GM18519 (cell line): ENCODE measurements around the gene GCHFR.

Source experiments
- ATAC-seq: cut with Tn5 transposase; IDR thresholded peaks from one replicate; pipeline ENCODE4 v1.9.1; 2021; ENCODE audit warnings: mild to moderate bottlenecking, moderate library complexity; ENCODE audit not compliant: unreplicated experiment, low FRiP score

Gene GCHFR

DNA sequence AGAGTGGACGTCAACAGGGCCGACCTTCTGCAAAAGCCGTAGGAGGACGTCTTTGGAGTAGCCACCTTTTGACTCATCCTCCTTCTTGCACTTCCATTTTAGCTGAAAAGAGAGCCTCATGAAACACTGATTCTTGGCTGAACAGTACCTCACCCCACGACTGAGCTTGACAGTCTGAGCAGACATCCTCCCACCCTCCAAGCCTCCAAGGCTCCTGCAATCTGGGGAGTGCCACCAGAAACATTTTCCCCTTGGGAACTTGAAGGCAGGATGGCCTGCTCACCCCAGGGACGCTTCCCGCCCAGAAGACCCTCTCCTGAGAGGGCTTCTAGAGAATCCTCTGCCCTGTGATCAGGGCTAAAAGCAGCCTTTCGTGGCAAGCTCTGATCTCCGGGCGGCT is 11.1 kb downstream of the GCHFR start:
- ATAC-seq, result no peak

DNA sequence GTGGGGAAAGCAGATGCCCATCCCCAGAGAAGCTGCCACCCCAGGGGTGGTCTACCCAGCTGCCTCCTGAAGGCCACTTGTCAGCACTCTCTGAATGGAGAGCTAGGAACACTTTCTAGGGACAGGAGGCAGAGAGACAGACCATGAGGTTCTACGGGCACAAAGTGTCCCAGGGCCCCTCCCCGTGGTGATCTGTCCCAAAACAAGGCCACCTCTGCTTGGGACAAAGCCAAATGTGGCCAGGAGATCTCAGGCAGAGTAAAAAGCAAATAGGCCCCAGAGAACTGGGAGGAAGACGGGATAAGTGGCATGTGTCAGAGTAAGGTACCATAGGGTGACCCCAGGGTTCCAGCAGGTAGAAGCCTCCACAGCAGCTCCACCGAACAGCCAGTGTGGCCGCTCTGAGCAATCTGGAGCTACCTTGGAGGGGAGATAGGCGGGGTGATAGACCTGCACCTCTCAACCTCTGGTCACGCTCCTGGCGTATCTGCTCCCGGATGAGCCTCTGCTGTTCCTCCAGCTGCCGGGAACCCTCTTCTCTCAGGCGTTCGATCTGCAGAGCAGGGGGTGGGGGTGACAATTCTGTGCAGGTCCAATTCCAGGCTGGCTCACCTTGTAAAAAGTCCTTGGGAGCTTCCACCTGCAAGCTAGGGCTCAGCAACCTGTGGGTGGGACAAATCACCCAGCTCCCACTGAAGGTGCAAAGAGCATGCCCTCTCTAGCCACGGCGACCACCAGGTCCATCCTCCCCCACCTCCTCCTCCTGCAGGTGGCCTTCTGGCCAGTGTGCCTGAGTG is 12.1 kb downstream of the GCHFR start:
- no peak for ATAC-seq

DNA sequence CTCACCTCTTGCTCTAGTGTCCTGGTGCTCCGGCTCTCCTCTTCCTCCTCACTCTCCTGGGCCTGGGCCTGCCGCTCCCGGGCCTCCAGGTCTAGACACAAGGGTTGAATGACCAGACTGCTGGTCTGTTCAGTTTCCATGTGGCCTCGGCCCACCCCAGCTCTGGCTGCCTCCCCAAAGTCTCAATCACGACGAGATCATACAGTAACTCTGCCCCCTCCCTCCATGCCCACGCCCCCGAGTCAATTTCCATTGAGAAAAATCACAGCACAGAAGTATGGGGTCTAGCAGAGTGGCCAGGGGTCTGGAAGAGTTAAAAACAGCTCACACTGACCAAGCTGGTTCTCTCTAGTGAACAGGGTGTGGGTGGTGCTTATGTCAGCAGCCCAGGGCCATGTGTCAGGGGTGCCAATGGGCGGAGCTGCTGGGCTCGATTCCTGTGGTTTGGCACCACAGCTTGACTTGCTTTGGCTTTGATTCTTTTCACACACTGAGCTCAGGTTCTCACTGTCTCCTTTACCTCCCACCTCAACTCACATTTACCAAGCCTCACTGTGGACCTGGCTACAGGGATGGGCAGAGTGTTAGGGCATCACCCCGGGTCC is 12.8 kb downstream of the GCHFR start:
- ATAC-seq, result no peak

DNA sequence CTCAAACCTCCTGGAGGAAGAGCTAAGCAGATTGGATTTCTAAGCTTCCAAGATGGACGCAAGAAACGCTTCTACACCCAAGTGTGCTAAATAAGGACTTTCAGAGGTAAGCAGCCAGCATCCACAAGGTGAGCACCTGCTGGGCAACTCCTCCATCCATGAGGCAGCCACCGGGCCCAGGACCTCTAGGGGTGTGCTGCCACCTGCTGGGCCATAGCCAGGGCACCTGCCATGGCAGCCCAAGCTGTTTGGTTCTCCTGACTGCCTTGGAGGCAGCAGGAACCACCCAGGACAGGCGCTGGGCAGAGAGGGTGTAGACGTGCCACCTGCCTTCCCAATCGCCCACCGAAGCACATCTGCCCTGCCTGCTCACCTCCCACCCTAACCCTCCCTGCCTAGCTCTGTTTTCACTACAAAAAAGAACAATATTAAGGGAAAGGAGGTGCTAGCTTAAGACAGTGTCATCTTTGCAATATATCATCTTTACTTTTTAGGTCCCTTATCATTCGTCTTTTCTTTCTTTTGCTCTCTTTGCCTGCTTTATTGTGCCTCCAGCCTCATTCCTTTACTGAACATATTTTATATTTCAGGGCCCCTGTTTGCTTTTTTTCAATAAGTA is 18.9 kb downstream of the GCHFR start:
- ATAC-seq, result no peak

DNA sequence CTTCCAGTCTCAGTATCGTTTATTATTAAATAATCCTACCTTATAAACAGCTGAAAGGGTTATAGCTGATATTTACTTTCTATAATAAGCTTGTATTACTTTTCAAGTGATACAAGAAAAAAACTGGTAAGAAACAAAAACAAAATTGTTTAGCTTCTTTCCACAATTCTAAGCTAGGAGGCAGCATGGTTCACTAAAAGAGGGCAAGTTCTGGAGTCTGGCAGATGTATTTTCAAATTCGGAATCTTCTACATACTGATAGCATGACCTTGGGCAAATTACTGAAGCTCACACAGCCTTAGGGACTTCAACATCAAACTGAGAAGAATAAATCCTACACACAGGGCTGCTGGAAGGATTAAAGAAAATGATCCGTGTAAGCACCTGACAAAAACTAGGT is 21.3 kb downstream of the GCHFR start:
- no peak for ATAC-seq

DNA sequence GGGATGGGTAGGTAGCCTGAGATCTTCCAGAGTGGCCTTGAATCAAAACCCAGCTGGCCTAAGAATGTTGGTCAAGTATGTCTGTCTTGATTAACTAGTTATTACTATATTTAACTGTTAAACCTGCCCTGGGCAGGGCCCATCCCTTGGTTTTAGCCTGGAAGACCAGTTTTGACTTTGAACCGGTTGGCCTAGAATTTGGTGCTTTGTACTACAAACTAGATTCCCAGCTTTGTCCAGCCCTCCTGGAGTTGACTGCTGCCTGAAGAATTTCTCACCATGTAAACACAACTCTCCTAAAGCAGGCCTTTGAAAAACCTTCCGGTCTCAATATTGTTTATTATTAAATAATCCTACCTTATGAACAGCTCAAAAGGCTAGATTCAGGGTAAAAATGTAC is 21.9 kb downstream of the GCHFR start:
- no peak for ATAC-seq

DNA sequence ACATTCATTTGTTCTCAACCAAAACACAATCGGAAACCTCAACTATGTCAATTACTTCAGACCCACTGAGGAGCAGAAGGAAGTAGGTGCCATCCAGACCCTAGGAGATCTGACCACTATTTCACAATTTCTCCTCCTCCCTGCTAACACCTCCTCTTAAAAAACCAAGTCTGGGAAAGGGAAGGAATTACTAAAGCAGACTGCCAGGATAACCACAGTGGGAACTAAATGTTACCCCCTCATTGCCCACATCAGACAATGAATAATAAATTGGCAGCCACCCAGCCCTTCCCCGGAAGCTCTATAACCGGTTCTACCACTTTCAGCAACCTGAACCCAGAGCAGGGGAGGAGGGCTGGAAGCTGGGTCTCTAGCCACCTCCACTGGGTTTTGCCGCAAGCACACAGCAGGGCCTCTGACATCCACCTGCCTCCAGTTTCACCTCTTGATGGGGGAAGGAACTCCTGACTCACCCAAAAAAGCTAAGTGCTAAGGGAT is 23.5 kb downstream of the GCHFR start:
- no peak for ATAC-seq

DNA sequence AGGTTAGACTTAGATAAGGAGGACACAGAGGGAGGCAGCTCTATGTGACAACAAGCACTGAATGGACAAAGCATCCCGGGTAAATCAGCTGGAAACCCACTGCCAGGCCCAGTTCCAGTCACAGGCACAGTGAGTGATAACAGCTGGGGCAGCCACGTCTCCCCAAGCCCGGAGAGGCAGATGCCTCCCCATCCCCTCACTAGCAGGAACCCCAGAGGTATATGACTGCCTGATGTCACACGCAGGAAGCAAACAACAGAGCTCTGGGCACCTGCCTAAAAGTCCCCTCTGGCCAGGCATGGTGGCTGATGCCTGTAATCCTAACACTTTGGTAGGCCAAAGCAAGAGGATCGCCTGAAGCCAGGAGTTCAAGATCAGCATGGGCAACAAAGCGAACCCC is 24.1 kb downstream of the GCHFR start:
- no peak for ATAC-seq

DNA sequence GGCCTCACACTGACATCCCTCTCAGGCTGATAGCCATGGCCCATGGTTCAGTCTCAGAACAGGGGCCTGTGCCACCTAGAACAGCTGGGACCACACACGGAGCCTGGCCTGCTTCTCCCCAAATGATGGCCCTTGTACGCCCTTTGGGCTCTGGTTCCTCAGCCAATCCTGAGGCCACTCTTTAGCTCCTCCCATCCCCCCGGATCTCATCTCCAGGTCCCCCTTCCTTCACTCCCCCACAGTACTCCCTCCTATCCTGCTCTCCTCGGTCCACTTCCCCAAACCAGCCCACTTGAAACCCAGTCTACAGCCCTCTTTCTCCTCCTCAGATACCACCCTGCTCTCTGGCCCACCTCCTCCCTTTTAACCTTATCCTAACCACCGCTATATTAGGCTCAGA is 25.3 kb downstream of the GCHFR start:
- ATAC-seq, result no peak

DNA sequence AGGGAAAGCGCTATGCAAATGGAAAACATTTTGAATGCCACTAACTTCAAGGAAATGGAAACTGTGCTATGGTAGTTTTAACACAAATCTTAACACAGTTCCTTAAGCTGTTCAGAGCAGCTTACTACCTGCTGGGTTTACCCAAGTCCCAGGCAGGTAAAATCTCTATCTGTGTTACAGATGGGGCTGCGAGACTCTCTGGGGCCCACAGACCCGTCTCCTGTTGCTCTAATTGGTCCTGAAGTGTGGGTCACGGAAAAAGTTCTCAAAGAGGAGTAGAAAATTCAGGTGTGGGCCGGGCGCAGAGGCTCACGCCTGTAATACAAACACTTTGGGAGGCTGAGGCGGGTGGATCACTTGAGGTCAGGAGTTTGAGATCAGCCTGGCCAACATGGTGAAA is 26.1 kb downstream of the GCHFR start:
- no peak for ATAC-seq

DNA sequence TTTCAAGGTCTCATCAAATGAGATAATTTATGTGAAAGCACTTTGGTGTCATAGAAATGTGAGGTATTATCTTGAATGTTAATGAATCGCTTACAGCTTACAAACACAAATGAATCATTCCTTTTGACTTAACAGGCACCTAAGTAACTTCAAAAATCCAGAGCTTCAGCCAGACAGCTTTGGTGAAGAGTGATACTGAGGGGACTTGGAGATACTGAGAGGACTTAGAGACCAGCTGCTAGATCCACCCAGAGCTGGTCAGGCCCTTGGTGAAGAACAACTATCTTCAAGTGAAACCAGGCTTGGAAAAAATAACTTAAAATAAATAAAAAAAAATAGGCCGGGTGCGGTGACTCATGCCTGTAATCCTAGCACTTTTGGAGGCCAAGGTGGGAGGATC is 26.9 kb downstream of the GCHFR start:
- no peak for ATAC-seq

DNA sequence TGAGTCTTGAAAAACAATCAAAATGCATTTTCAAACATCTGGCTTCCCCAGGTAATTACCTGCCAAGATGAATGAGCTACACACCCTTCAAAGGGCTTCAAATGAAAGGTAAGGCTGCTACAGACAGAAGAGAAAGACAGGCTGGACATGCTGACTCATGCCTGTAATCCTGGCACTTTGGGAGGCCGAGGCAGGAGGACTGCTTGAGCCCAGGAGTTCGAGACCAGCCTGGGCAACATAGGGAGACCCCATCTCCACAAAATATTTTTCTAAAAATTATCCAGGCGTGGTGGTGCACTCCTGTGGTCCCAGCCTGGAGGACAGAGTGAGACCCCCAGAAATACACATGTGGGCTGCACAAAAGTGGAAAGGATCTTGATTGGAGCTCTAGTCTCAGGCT is 28.5 kb downstream of the GCHFR start:
- ATAC-seq, result no peak

DNA sequence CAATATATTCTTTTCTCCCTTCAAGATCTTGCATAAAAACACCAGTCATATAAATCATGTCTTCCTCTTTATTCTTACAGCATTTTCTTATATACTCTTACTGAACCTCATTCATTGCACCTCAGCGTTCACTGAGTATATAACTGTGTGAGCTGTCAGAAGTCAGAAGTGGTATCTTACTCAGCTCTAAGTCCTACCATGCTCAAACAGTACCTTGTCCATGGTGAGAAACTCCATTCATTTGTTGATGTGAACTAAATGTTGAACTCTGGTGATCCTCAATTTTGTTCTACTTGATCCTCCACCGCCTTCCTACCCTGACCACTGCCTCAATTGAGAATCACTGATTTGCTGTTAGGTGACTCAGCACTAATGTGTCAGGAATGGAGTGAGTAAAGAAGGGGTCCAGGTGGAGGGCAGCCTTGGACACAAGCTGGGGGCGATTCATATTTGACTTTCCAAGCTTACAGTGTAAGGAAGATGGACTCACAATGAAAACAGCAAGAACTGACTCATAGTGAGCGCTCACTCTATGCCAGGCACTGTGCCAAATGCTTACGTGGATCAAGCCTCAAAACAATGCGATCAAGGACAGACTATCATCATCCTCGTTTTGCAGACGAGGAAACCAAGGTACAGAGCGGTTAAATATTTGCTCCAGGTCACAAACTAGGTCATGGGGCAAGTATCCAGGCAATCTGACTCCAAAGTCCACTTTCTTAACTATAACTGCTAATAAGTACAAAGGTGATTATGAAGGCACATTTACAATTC is 29.5 kb downstream of the GCHFR start:
- no peak for ATAC-seq

DNA sequence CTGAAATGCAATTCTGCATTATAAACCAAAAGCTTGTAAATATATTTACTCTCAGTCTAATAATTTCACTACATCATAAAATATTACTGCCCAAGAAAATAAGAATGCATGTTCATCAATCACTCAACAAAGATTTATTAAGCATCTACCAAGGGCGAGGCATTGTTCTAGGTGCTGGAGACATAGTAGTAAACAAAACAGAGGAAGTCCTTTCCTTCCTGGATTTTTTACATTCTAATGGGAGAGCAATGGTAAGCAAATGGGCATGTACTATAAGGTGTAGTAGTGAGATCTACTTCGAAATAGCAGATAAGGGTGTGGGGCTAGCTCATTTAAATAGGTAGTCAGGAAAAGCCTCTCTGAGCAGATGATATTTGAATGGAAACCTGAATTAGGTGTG is 32.2 kb downstream of the GCHFR start:
- no peak for ATAC-seq

DNA sequence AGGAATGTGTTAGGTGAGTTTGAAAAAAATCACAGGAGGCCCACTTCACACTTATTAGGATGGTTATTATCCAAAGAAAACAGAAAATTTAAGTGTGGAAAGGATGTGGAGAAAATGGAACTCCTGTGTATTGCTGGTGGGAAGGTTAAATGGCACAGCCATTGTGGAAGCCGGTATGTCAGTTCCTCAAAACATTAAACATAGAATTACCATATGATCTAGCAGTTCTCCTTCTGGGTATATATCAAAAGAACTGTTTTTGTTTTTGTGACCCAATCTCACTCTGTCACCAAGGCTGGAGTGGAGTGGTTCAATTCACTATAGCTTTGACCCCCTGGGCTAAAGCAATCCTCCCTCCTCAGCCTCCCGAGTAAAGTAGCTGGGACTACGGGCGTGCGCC is 32.6 kb downstream of the GCHFR start:
- no peak for ATAC-seq

DNA sequence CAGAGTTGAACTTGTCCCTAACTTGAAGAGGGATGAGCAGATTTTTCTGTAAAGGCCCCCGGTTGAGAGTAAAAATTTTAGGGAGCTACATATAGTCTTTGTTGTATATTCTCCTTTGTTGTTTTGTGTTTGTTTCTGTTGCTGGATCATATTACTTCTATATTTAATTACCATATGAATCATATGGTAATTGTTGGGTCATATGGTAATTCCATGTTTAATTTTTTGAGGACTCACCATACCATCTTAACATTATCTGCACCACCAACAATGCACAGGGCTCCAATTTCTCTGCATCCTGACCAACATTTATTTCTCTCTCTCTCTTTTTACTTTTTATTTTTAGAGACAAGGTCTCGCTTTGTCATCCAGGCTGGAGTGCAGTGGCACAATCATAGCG is 35.7 kb downstream of the GCHFR start:
- ATAC-seq, result no peak

DNA sequence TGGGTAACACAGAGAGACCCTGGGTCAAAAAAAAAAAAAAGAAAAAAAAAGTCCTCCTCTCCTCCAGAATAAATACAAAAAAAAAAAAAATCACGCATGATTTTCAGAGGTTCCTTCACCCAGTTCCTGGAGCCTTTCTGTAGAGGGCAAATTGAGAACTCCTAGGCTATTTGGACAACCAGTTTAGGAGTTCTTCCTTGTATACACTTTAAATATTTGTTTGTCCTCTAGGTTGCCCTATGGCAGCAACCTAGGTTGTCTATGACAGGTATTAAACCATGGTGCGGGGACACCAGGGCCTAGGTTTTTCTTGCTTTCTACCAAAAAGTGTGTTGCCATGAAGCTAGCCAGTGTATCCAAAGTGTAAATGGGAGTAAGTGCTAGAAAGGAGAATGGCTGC is 39.2 kb downstream of the GCHFR start:
- ATAC-seq, result no peak

DNA sequence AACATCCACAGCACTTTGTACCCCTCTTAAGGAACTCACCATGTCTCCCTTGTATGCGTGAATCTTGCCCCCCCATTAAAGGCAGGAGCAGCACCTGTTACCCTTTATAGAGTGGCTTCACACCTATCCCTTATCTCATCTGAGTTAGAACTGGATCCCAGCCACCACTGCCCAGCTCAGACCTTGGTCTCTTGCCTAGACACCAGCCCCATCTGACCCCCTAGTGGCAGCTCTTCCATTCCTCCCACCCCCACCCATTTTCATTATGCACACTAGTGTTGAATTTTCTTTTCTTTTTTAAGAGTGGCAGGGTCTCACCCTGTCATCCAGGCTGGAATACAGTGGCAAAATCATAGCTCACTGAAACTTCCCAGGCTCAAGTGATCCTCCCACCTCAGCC is 39.8 kb downstream of the GCHFR start:
- no peak for ATAC-seq

DNA sequence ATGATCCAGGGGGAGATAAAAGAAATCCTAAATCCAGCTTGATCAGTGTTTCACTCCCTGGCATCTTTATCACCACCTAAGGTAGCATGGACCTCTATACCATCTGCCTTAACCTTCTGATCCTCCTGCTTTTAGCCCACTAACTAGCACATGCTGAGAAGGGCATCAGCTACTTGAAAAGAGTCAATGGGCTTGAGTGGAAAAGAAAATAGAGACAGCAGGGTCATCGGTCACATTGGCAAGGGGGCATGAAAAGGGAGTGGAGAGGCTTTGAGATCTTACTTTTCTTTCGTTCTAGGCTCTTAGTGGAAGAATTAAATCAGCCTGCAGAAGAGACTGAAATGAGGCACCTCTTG is 42.8 kb downstream of the GCHFR start:
- ATAC-seq, result no peak

DNA sequence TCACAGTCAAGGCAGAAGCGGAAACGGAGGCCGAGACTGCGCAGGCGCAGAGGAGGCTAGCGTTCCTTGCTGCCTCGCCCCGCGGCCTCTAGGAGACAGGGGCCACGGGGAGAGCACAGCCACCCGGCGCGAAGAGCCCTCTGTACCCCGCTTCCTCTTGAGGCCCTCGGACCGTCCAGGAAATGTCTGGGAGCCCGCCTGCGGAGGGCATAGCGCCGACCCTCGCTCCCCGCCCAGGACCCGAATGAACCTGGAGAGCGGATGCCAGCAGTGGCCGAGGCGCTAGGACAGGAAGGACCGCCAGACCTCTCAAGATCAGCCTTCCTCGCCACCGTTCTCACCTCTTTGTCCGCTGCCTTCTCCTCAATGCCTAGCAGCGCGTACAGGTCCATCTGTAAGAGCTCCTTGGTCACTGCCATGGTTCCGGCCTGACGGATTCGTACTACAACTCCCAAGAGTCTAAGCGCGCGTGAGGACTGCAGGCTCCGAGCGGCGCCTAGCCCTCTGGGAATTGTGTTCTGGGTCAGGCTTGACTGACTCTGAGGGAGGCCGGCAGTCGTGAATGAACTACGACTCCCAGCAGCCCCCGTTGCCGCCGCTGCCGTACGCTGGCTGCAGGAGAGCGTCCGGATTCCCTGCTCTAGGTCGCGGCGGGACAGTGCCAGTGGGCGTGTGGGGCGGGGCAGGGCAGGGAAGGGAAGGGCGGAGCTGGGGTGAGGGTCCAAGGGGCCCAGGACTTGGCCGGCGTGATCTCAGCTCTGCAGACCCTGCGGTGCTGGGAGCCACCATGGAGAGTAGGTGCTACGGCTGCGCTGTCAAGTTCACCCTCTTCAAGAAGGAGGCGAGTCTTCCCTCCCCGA is 43.4 kb downstream of the GCHFR start, which contains the start of the genes DNAJC17 and ZFYVE19:
Gene DNAJC17 (minus strand): TSS at position 446 of the 860 bp plus-strand sequence. CDS start 27 bp downstream, at position 419.
Gene ZFYVE19 (plus strand): TSS at position 62 of the 860 bp plus-strand sequence. CDS start 501 bp downstream, at position 563.
- peak; percentile 88 for ATAC-seq
